GM18526 (cell line): ENCODE measurements around the gene DLEC1.

Experiments
- POLR2A ChIP-seq: IDR thresholded peaks from 3 replicates; pipeline ENCODE4 v1.6.1; 2011; ENCODE audit not compliant: insufficient read length; ENCODE audit errors: extremely low read depth

Gene DLEC1

GRCh38 chr3:38085311-38085942, 46.4 kb downstream of the DLEC1 start:
- no peak for TF ChIP-seq POLR2A

GRCh38 chr3:38085943-38086324, 46.9 kb downstream of the DLEC1 start:
- no peak for TF ChIP-seq POLR2A

DNA sequence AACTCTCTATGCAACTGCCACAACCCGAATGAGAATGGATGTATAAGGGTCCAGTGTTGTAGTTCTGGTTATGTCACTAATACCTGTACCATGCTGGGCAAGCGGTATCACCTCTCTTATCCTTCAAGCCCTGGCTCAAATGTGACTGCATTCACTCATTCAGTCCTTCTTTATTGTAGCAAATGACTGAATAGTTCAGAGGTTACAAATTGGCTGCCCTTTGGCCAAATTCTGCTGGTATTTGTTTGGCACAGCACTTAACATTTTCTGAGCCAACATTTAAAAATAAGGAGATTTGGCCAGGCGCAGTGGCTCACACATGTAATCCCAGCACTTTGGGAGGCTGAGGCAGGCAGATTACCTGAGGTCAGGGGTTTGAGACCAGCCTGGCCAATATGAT, 47.5 kb downstream of the DLEC1 start:
- TF ChIP-seq POLR2A = no peak

- TF ChIP-seq POLR2A = no peak
These were observed 49.4 kb downstream of the DLEC1 start for GRCh38 chr3:38088126-38089078.

DNA sequence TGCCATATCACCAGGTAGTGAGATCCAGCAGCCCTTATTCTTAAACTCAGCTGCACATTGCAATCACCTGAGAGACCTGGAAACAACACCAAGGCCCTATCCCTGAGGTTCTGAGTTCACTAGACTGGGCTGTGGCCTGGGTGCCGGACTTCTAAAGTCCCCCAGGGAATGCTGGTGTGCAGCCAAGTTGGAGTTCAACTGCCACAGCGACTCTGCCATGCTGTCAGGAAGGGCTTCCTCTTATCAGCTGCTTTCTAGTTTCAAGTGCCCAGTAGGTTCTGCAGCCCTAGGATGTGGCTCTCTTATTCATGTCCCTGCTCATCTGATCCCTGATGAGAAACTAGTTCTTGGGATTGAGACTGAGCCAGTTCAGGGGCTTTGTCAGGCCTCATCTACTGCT, 50.2 kb downstream of the DLEC1 start:
- TF ChIP-seq POLR2A = no peak

DNA sequence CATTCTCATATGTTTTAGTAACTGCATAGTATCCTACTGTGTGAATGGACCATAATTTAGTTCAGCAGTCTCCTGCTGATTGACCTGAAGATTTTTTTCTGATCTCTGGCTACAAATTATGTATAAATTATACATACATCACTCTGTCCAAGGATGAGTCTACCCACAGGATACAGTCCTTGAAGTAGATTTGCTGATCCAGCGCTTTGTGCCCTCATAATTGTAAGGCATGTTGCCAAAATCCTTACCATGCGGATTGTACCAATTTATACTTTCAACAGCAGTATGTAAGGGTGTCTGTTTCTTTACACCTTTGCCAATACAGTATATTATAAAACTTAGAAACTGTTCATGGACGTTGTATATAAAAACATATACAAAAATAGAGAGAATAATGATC, 51.4 kb downstream of the DLEC1 start:
- TF ChIP-seq POLR2A = no peak

DNA sequence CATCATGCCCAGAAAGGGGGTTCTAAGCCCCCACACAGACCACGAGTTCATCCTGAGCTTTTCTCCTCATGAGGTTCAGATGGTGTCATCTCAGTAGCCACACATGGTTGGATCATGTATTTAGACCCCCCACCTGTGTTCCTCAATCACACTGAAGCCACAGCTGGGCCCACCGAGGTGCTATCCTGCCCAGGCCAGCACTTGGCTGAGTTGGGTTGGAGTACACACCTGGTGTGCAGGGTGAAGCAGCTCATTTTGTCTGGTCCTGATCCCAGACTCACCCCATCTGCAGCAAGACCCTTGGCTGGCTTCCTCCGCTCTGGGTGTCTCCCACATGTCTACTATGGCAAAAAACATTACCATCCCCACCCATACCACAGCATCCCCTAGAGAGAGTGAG, 56.0 kb downstream of the DLEC1 start:
- no peak for TF ChIP-seq POLR2A

- TF ChIP-seq POLR2A = no peak
These were observed 56.9 kb downstream of the DLEC1 start for GRCh38 chr3:38095669-38096483.

GRCh38 chr3:38097446-38098375, 58.7 kb downstream of the DLEC1 start:
- TF ChIP-seq POLR2A = no peak

DNA sequence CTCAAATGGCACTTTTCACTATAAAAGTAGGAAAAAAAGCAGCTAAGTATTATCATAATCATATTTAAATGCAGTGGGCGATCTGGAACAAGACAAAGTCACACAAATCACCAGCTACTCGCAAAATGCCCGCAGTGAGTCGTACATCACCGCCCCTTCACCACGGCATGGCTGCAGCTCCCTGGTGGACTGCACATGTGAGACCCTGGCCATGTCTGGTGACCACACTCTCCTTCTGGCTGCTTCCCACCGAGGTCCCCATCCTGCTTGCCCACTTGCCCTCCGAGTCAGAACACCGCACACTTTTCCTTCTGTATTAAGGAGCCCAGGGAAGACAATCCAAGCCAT, 59.3 kb downstream of the DLEC1 start:
- no peak for TF ChIP-seq POLR2A

DNA sequence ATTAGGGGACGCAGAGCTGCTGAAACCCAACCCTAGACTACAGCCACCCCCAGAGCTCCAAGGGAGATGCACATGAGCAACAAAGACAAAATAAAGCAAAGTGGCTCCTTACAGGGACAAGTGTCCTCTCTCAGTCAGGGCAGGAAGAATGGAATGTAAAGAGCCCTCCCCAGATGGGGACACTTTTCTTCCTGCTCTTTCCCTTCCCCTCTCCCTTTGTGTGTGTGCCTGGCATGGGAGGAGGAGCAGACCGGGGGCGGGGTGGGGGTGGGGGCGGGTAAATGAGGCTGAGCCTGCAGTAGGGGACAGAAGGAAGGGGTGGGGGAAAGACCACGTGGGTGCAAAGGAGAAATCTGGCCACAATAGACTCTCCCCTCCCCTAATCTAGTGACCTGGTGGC, 60.5 kb downstream of the DLEC1 start:
- no peak for TF ChIP-seq POLR2A

- no peak for TF ChIP-seq POLR2A
These were observed 61.5 kb downstream of the DLEC1 start for GRCh38 chr3:38100498-38100897.

DNA sequence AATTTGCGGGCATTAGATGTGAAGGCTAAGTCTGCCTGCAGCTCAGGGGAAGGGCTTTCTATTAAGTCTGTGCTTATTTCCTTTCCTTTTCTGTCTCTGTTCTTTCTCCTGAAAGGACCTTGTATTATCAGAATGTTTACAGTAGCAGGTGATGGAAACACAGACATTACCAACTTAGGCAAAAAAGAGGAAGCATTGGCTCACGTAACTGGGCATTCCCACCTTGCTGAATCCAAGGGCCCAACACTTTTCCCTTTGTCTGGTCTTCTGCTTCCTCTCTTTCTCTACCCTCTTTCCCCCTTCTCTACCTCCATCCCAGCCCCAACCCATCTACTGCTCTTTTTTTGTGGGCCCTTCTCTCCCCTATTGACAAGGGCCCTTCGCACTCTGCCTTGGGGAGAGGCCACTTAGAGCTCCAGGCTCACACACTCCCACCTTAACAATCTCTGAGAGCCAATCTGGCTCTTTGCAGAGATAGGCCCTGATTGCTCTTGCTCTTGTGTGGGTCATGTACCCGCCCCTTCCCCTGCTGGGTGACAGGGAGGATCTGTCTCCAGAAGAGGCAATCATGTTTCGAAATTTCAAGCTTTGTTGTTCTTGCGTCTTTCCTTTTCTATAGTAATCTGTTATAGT, 62.9 kb downstream of the DLEC1 start:
- TF ChIP-seq POLR2A = no peak

- TF ChIP-seq POLR2A = no peak
These were observed 63.4 kb downstream of the DLEC1 start for GRCh38 chr3:38102444-38102814.
